RWPE2 (cell line): ENCODE data around the gene GABRB2.

Source experiments
- ATAC-seq: fragments of 200-7000 bp; cut with Tn5 transposase; 3 replicates; pipeline ENCODE4 v1.9.1; 2021; ENCODE audit warnings: low read depth
- DNase-seq: peaks from one replicate; pipeline ENCODE4 v3.0.0-alpha.2; 2020; ENCODE audit warnings: low spot score
- H3K27ac ChIP-seq: fragments of 450-650 bp; 2 replicates; pipeline ENCODE4 v1.5.1; 2017; ENCODE audit warnings: mild to moderate bottlenecking; ENCODE audit not compliant: poor library complexity, severe bottlenecking
- H3K27me3 ChIP-seq: fragments of 250-450 bp; sonication (Bioruptor Pico); 2 replicates; pipeline ENCODE4 v1.5.1; 2021; ENCODE audit warnings: mild to moderate bottlenecking, moderate library complexity; ENCODE audit not compliant: insufficient read depth, poor library complexity, severe bottlenecking
- H3K36me3 ChIP-seq: fragments of 250-450 bp; sonication (Bioruptor Pico); 2 replicates; pipeline ENCODE4 v1.5.1; 2020; ENCODE audit warnings: low read depth, mild to moderate bottlenecking, moderate library complexity
- H3K4me1 ChIP-seq: fragments of 250-450 bp; sonication (Bioruptor Pico); 2 replicates; pipeline ENCODE4 v1.5.1; 2021; ENCODE audit warnings: mild to moderate bottlenecking, moderate library complexity; ENCODE audit not compliant: insufficient read depth, poor library complexity, severe bottlenecking
- H3K4me3 ChIP-seq: fragments of 250-450 bp; sonication (Bioruptor Pico); 2 replicates; pipeline ENCODE4 v1.5.1; 2021; ENCODE audit warnings: mild to moderate bottlenecking, moderate library complexity; ENCODE audit not compliant: severe bottlenecking
- H3K9me3 ChIP-seq: fragments of 250-450 bp; sonication (Bioruptor Pico); 2 replicates; pipeline ENCODE4 v1.5.1; 2021; ENCODE audit warnings: mild to moderate bottlenecking, moderate library complexity; ENCODE audit not compliant: severe bottlenecking
- TF ChIP-seq, protein P1 (sequence below): fragments of 450-650 bp; IDR thresholded peaks from one replicate; pipeline ENCODE4 v1.5.1; 2017; ENCODE audit warnings: mild to moderate bottlenecking, moderate library complexity; ENCODE audit not compliant: poor library complexity, severe bottlenecking

Gene GABRB2

GRCh38 chr5:161483721-161484120 is 62.8 kb downstream of the GABRB2 start:
- no peak overlapping the region for H3K4me3 ChIP-seq
- no peaks in the 10 kb centered on the region for H3K36me3 ChIP-seq
- H3K4me1 ChIP-seq, result no peaks in the 10 kb centered on the region
- no peak overlapping the region for H3K27ac ChIP-seq
- peaks cover 1% of the 10 kb centered on the region for H3K9me3 ChIP-seq
- TF ChIP-seq, protein P1, sequence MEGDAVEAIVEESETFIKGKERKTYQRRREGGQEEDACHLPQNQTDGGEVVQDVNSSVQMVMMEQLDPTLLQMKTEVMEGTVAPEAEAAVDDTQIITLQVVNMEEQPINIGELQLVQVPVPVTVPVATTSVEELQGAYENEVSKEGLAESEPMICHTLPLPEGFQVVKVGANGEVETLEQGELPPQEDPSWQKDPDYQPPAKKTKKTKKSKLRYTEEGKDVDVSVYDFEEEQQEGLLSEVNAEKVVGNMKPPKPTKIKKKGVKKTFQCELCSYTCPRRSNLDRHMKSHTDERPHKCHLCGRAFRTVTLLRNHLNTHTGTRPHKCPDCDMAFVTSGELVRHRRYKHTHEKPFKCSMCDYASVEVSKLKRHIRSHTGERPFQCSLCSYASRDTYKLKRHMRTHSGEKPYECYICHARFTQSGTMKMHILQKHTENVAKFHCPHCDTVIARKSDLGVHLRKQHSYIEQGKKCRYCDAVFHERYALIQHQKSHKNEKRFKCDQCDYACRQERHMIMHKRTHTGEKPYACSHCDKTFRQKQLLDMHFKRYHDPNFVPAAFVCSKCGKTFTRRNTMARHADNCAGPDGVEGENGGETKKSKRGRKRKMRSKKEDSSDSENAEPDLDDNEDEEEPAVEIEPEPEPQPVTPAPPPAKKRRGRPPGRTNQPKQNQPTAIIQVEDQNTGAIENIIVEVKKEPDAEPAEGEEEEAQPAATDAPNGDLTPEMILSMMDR, result no peak
- ATAC-seq (no peak), DNase-seq (no peak)
- H3K27me3 ChIP-seq, result no peaks in the 10 kb centered on the region

DNA sequence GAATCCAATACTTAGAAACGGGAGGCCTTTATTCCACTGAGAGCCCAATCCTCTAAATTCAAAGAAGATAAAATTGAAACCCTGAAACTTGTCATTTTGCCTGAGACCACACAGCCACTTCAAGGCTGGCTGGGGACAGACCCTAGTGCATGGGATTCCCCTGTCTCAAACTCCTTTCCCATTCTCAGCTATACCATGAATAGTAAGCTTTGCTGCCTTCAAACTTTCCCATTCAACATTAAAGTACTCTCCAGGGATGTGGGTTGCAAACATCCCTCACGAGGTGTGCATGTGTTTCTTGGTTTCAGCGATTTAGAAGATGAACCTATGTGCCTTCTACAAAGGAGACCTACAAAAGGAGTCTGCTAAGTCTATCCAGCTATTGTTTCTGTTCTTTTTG is 64.6 kb downstream of the GABRB2 start:
- no peaks in the 10 kb centered on the region for H3K9me3 ChIP-seq
- ATAC-seq (no peak), DNase-seq (no peak)
- no peaks in the 10 kb centered on the region for H3K36me3 ChIP-seq
- H3K4me1 ChIP-seq, result no peaks in the 10 kb centered on the region
- no peaks in the 10 kb centered on the region for H3K27me3 ChIP-seq
- H3K4me3 ChIP-seq, result no peak overlapping the region
- H3K27ac ChIP-seq, result no peak overlapping the region
- TF ChIP-seq, protein P1, result no peak

DNA sequence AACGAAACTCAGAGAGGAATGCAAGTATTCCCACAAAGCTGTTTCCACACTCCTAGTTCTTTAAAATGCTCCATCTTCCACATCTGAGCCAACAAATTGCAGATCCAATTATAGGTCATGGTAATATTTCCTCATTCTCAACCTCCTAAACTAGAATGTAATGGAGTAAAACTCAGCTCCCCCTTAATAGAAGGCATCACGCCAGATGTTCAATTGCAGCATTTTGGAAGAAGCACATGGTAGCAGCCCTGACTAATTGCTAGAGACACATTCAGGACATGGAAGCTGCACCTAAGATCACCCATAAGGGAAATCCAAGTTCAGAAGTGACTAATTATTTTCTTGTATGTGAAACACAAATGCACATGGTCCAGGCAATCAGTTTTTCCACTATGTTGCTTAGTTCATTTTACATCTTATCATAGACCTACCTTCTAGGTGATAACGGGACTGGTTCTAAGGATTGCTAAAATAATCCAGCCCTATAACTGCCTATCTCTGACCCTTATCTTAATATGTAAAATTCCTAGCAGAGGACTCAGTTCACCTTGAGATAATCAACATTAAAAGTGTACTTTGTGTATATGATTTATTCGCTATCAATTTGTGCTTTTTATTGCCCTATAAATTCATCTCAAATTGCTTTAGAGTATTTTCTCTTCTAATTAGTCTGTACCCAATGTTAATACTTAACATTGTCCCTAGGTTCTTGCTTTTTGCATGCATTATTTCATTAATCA is 75.1 kb downstream of the GABRB2 start:
- TF ChIP-seq, protein P1, result no peak
- no peaks in the 10 kb centered on the region for H3K4me1 ChIP-seq
- no peak overlapping the region for H3K27ac ChIP-seq
- ATAC-seq (no peak), DNase-seq (no peak)
- no peak overlapping the region for H3K4me3 ChIP-seq
- H3K9me3 ChIP-seq, result no peaks in the 10 kb centered on the region
- H3K27me3 ChIP-seq, result peaks cover 5% of the 10 kb centered on the region
- H3K36me3 ChIP-seq, result no peaks in the 10 kb centered on the region

DNA sequence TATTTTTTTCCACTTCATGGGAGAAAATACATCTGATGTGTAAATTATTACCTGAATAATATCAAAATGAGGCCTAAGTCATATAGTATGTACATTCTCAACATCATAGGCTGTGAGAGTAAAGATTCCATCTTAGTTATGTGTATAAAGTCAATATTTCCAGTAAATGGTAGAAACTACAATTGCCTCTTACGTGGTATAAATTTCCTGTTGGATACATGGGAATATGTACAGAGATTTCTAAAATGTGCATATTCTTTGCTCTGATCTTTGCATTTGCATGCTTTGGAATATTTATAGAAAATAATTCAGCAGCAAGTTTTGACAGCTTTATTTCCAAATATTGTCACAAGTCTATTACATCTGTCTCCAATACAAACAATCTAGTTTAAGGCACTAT is 78.8 kb downstream of the GABRB2 start:
- no peak overlapping the region for H3K27ac ChIP-seq
- H3K9me3 ChIP-seq, result no peaks in the 10 kb centered on the region
- no peak for ATAC-seq
- H3K36me3 ChIP-seq, result no peaks in the 10 kb centered on the region
- H3K27me3 ChIP-seq, result peaks cover 5% of the 10 kb centered on the region
- no peak for DNase-seq
- no peak overlapping the region for H3K4me3 ChIP-seq
- H3K4me1 ChIP-seq, result no peaks in the 10 kb centered on the region
- TF ChIP-seq, protein P1, result no peak

- DNase-seq (no peak), ATAC-seq (no peak)
- no peaks in the 10 kb centered on the region for H3K9me3 ChIP-seq
- no peak overlapping the region for H3K27ac ChIP-seq
- H3K4me1 ChIP-seq, result no peaks in the 10 kb centered on the region
- H3K4me3 ChIP-seq, result no peak overlapping the region
- TF ChIP-seq, protein P1, result no peak
- H3K27me3 ChIP-seq, result no peaks in the 10 kb centered on the region
- H3K36me3 ChIP-seq, result no peaks in the 10 kb centered on the region
These were observed 85.8 kb downstream of the GABRB2 start for GRCh38 chr5:161460741-161461140.
